Bronchial epithelial cell (primary cell): ENCODE data around the gene YARS1. TPM values are rescaled to one million over a fixed set of nuclear protein-coding genes. Genes with fewer than 3 reads are reported as not detected.

Experiments used
- DNase-seq: peaks from one replicate; pipeline ENCODE4 v3.0.0-alpha.2; 2010; ENCODE audit warnings: low read depth
- FAIRE-seq: peaks from 2 replicates; lab custom pipeline; 2011; peaks lifted over from hg19 to GRCh38; lab: Jason Lieb, UNC
- H3K27me3 ChIP-seq: 2 replicates; pipeline ENCODE4 v1.5.1; 2011; ENCODE audit warnings: low read length; ENCODE audit not compliant: control insufficient read depth, insufficient read depth
- H3K36me3 ChIP-seq: 2 replicates; pipeline ENCODE4 v1.5.1; 2011; ENCODE audit warnings: low read length; ENCODE audit not compliant: control insufficient read depth, insufficient read depth
- H3K4me3 ChIP-seq: 2 replicates; pipeline ENCODE4 v1.5.1; 2011; ENCODE audit warnings: mild to moderate bottlenecking, low read depth, low read length, control low read depth
- CTCF ChIP-seq: IDR thresholded peaks from 2 replicates; pipeline ENCODE4 v1.5.1; 2011; ENCODE audit warnings: mild to moderate bottlenecking, moderate library complexity, low read length, control low read depth, inconsistent platforms; ENCODE audit not compliant: insufficient read depth, severe bottlenecking
- total RNA-seq: library from RNA; depleted of rRNA; stranded (reverse); fragments of >200 nt; gene quantifications from 2 replicates; pipeline ENCODE4 v1.2.1, GENCODE V29; 2014

The YARS1 gene
- total RNA-seq, 1 donor from 2014 or later, result 195 TPM

GRCh38 chr1:32728413-32729077, 88.6 kb downstream of the YARS1 start:
- DNase-seq (no peak), FAIRE-seq (no peak)
- TF ChIP-seq CTCF, result no peak

GRCh38 chr1:32727876-32728275, 89.3 kb downstream of the YARS1 start:
- Histone ChIP-seq H3K36me3 (no peaks in the 10 kb centered on the region), H3K27me3 (no peaks in the 10 kb centered on the region), H3K4me3 (no peak overlapping the region)
- DNase-seq (no peak), FAIRE-seq (no peak)
- no peak for TF ChIP-seq CTCF

More at GRCh38 chr1:32728413-32729077, 88.6 kb downstream of the YARS1 start:
- H3K27me3 ChIP-seq, result no peaks in the 10 kb centered on the region
- no peaks in the 10 kb centered on the region for H3K36me3 ChIP-seq
- no peak overlapping the region for H3K4me3 ChIP-seq

GRCh38 chr1:32725615-32725982, 91.6 kb downstream of the YARS1 start:
- H3K4me3 ChIP-seq, result no peak overlapping the region
- TF ChIP-seq CTCF, result no peak
- no peaks in the 10 kb centered on the region for H3K36me3 ChIP-seq
- FAIRE-seq, result no peak
- DNase-seq, result no peak
- H3K27me3 ChIP-seq, result no peaks in the 10 kb centered on the region

Other genes starting within 250 kb of the YARS1 start
- 36.6 and 74.9 TPM in 2 replicates for gene ZBTB8OS, start 166.8 kb downstream of the YARS1 start, total RNA-seq
- gene RBBP4, start 166.2 kb downstream of the YARS1 start, total RNA-seq, result 71.3 and 93.7 TPM in 2 replicates
- 3.4 and 7.6 TPM in 2 replicates for gene SYNC, start 114.6 kb downstream of the YARS1 start, total RNA-seq
- 20.5 and 30.3 TPM in 2 replicates for gene S100PBP, start 295 bp upstream of the YARS1 start, total RNA-seq
- not detected in 2 replicates for gene FNDC5, start 53.6 kb upstream of the YARS1 start, total RNA-seq
- gene HPCA, start 69.1 kb upstream of the YARS1 start, total RNA-seq, result not detected in 2 replicates
- 112 and 167 TPM in 2 replicates for gene TMEM54, start 84.0 kb upstream of the YARS1 start, total RNA-seq
- 19.2 and 32.6 TPM in 2 replicates for gene RNF19B, start 147.5 kb upstream of the YARS1 start, total RNA-seq
- 81.9 and 173 TPM in 2 replicates for gene AK2, start 219.5 kb upstream of the YARS1 start, total RNA-seq